Upper lobe of right lung (tissue), 1 donor: ENCODE results near the gene CCDC171. TPM values are rescaled to one million over a fixed set of nuclear protein-coding genes. Genes with fewer than 3 reads are reported as not detected.
"Not testable (repeated sequence)": the region's sequence is repeated elsewhere in the genome, so short reads cannot be mapped to it uniquely, and the experiment has no call there.

ENCODE experiments used
- ATAC-seq: fragments of 200-7000 bp; cut with Tn5 transposase; one replicate; pipeline ENCODE4 v1.9.1; 2020; ENCODE audit warnings: mild to moderate bottlenecking, moderate library complexity
- DNase-seq: peaks from one replicate; pipeline ENCODE4 v3.0.0-alpha.2; 2020
- H3K27ac ChIP-seq: fragments of 200-600 bp; one replicate; pipeline ENCODE4 v1.8.0; 2022
- H3K27me3 ChIP-seq: fragments of 200-600 bp; one replicate; pipeline ENCODE4 v1.8.0; 2022; ENCODE audit warnings: mild to moderate bottlenecking
- H3K36me3 ChIP-seq: fragments of 200-600 bp; one replicate; pipeline ENCODE4 v1.8.0; 2022
- H3K4me1 ChIP-seq: fragments of 200-600 bp; one replicate; pipeline ENCODE4 v1.8.0; 2022
- H3K4me3 ChIP-seq: fragments of 200-600 bp; one replicate; pipeline ENCODE4 v1.8.0; 2022; ENCODE audit warnings: mild to moderate bottlenecking
- H3K9me3 ChIP-seq: fragments of 200-600 bp; one replicate; pipeline ENCODE4 v1.8.0; 2022
- intact Hi-C: fragments of 100-400 bp; cut with DNase I; formaldehyde crosslinking; loops from one replicate; pipeline ENCODE4 v1.11.0; 2022
- total RNA-seq: library from RNA; stranded (reverse); fragmentation: NEBNext Ultra II Directional; extraction: Animal tissue kit (Norgen Biotek cat#: 25700); gene quantifications from one replicate; pipeline ENCODE4 v1.2.1, GENCODE V29; 2021
- TF ChIP-seq, protein P1 (sequence below): fragments of 200-600 bp; IDR thresholded peaks from one replicate; pipeline ENCODE4 v1.8.0; 2022; ENCODE audit warnings: antibody characterized with exemption
- donor health status: DM: no; HTN: yes; CAD: no; lungs with severe emphysema.

CCDC171 gene
- total RNA-seq, 1 donor from 2014 or later = 3.0 TPM

DNA sequence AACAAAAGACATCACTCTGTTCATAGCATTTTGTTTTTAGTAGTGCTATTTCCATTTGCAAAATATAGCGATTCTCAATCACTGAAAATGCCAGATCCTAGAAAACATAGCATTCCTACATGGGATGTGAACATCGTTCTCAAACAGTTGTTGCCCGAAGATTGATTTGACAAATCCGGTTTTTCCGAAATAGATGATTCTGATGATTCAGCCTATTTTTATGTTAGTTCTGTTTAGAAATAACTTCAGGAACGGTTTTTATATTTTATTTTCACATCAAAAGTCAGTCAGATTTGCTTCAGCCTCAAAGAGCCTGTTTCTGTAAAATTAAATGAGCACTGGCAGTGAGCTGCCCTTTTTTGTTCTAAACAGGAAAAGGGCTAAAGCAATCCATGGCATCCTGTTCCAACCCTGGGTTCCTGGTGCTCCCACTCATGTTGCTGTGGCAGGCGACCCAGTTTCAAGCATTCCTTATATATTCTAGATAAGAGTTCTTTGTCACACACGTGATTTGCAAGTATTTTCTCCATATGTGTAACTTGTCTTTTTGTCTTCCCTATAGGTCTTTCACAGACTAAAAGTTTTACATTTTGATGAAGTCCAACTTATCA is 27.9 kb upstream of the CCDC171 start:
- Histone ChIP-seq H3K4me3 (no peak overlapping the region), H3K4me1 (no peaks in the 10 kb centered on the region)

DNA sequence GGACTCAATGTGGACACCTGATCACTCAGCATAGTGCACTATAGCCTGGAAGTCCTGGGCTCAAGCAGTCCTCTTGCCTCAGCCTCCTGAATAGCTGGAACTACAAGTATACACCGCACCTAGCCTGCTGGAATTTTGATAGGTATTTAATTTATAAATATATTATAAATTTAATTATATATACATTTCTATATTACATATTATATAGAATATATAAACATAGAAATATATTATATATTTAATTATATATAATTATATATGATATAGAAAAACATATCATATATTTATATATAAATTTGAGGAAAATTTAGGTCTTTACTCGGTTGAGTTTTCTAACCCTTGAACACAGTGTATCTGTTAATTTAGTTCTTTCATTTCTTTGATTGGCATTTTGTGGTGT is 26.9 kb upstream of the CCDC171 start:
- Histone ChIP-seq H3K9me3 (no peaks in the 10 kb centered on the region), H3K27ac (no peak overlapping the region), H3K36me3 (no peaks in the 10 kb centered on the region), H3K4me3 (no peak overlapping the region), H3K4me1 (no peaks in the 10 kb centered on the region), H3K27me3 (no peaks in the 10 kb centered on the region)
- DNase-seq (no peak), ATAC-seq (no peak)
- intact Hi-C loops = no loop called here
- TF ChIP-seq, protein P1, sequence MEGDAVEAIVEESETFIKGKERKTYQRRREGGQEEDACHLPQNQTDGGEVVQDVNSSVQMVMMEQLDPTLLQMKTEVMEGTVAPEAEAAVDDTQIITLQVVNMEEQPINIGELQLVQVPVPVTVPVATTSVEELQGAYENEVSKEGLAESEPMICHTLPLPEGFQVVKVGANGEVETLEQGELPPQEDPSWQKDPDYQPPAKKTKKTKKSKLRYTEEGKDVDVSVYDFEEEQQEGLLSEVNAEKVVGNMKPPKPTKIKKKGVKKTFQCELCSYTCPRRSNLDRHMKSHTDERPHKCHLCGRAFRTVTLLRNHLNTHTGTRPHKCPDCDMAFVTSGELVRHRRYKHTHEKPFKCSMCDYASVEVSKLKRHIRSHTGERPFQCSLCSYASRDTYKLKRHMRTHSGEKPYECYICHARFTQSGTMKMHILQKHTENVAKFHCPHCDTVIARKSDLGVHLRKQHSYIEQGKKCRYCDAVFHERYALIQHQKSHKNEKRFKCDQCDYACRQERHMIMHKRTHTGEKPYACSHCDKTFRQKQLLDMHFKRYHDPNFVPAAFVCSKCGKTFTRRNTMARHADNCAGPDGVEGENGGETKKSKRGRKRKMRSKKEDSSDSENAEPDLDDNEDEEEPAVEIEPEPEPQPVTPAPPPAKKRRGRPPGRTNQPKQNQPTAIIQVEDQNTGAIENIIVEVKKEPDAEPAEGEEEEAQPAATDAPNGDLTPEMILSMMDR = no peak

More for the DNA sequence above, 27.9 kb upstream of the CCDC171 start:
- H3K36me3 ChIP-seq = no peaks in the 10 kb centered on the region
- TF ChIP-seq, protein P1 = no peak
- no peak for DNase-seq
- ATAC-seq = no peak
- intact Hi-C loops = no loop called here
- no peak overlapping the region for H3K27ac ChIP-seq
- H3K9me3 ChIP-seq = no peaks in the 10 kb centered on the region
- no peaks in the 10 kb centered on the region for H3K27me3 ChIP-seq

DNA sequence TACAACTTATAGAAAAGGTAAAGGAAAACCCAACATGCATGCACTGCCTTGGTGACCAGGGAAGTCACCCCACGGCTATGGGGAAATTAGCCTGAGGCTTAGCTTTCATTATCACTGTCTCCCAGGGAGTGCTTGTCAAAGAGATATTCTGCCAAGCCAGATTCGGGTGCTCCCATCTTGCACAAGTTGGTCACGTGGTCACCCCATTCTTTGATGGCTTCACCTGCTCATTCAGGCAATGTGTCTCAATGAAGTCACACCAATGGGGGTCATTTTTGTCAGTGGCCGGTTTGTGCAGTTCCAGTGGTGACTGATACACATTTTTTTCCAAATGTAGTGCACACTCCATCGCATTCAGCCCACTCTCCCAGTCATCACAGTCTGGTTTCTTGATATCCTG is 25.8 kb upstream of the CCDC171 start:
- intact Hi-C loops, DNase-seq, H3K4me3 ChIP-seq, H3K36me3 ChIP-seq, H3K27ac ChIP-seq, H3K4me1 ChIP-seq, ATAC-seq, H3K27me3 ChIP-seq, H3K9me3 ChIP-seq: not testable (repeated sequence)

DNA sequence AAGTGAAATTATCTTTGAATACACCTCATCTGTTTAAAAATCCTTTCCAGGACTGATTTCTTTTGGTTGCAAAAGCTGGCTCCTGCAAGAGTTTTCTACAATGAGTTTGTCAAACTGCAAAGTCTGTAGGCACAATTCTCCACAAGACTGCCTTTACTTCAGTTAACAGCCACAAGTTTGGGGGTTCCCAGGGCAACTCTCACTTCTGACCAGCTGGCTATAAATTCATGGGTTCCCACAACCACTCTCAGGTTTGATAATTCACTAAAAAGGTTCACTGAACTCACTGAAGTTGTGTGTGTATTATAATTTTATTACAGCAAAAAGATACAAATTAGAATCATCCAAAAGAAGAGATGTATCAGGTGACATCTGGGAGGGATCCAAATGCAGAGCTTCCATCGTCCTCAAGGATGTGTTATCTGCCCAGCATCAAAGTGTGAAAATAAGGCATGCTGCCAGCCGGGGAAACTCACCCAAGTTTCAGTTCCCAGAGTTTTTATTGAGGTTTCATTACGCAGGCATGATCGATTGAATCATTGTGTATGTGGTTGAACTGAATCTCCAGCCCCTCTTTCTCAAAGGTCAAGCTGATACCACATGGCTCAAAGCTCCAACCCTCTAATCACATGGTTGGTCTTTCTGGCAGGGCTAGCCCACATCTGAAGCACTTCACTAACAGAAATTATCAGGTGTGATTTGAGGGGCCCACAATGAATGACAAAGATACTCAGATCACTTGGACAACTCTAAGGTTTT is 23.1 kb upstream of the CCDC171 start:
- TF ChIP-seq, protein P1 = no peak
- no peaks in the 10 kb centered on the region for H3K9me3 ChIP-seq
- no peaks in the 10 kb centered on the region for H3K4me1 ChIP-seq
- DNase-seq (no peak), ATAC-seq (no peak)
- intact Hi-C loops = no loop called here
- H3K27me3 ChIP-seq = no peaks in the 10 kb centered on the region
- no peaks in the 10 kb centered on the region for H3K36me3 ChIP-seq
- H3K27ac ChIP-seq = no peak overlapping the region
- no peak overlapping the region for H3K4me3 ChIP-seq

DNA sequence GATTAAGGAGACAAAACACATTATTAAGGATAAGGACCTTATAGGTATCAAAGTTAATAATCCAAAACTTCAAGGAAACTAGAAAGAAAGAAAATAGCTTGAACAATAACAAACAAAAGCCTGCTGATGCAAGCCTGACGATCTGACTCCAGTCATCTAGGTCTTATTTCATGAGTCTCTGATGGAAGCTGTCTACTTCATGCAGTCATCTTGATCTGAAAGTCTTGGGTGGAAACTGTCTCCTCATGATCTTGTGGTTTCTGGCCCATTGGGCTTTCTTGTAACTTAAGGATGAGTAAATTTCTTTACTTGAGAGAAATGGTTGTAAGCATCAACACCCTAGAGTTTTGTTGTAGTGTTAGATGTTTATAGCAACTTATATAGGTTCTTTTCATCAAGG is 21.5 kb upstream of the CCDC171 start:
- Histone ChIP-seq H3K36me3 (no peaks in the 10 kb centered on the region), H3K27ac (no peak overlapping the region), H3K4me1 (no peaks in the 10 kb centered on the region), H3K9me3 (no peaks in the 10 kb centered on the region), H3K27me3 (no peaks in the 10 kb centered on the region), H3K4me3 (no peak overlapping the region)
- ATAC-seq (no peak), DNase-seq (no peak)
- intact Hi-C loops = no loop called here
- TF ChIP-seq, protein P1 = no peak

- DNase-seq = no peak
- TF ChIP-seq, protein P1 = no peak
- Histone ChIP-seq H3K27ac (no peak overlapping the region), H3K36me3 (no peaks in the 10 kb centered on the region), H3K4me1 (no peaks in the 10 kb centered on the region), H3K9me3 (no peaks in the 10 kb centered on the region), H3K27me3 (no peaks in the 10 kb centered on the region), H3K4me3 (no peak overlapping the region)
- no peak for ATAC-seq
- intact Hi-C loops = no loop called here
Measured at GRCh38 chr9:15541872-15542271, 11.0 kb upstream of the CCDC171 start.
